AG09309 (cell line): ENCODE measurements around the gene CD164.
"Not testable (repeated sequence)": the region's sequence is repeated elsewhere in the genome, so short reads cannot be mapped to it uniquely, and the experiment has no call there.

Experiments used
- DNase-seq: peaks from one replicate; pipeline ENCODE4 v3.0.0-alpha.2; 2010; ENCODE audit warnings: low read depth
- H3K4me3 ChIP-seq: 2 replicates; pipeline ENCODE4 v1.5.1; 2011; ENCODE audit warnings: mild to moderate bottlenecking, low read depth, low read length, moderate library complexity; ENCODE audit not compliant: control insufficient read depth
- TF ChIP-seq, protein P1 (sequence below): IDR thresholded peaks from 2 replicates; pipeline ENCODE4 v1.5.1; 2011; ENCODE audit warnings: mild to moderate bottlenecking, low read depth, low read length, inconsistent platforms; ENCODE audit not compliant: insufficient read depth, control insufficient read depth; ENCODE audit errors: missing control alignments

The CD164 gene

DNA sequence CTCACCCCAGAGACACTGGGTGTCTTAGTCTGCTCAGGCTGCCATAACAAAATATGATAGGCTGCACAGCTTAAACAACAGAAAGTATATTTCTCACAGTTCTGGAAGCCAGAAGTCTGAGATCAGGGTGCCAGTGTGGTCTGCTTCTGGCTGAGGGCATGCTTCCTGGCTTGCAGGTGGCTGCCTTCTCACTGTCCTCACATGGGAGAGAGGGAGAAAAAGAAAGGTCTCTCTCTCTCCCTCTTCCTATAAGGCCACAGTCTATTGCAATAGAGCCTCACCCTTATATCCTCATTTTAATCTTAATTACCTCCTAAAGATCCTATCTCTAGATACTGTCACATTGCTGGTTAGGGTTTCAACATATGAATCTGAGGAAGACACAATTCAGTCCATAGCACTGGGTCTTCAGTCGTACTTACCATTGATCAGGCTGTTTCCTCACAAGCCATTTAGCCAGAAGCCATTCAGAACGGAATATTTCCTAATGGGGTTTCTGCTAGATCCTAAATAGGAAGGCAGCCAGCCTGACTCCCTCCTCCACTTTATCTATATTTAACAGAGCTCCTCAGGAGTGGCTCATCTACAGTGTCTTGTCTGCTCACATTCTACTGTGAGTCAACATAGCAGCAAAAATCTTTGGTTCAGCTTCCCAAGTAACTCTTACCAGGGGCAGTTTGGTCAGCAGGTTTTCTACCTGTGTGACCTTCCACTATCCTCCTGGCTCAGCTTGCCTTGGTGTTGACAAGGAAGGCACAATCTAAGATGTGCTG is 42.2 kb downstream of the CD164 start:
- no peak for DNase-seq
- no peak overlapping the region for H3K4me3 ChIP-seq
- TF ChIP-seq, protein P1, sequence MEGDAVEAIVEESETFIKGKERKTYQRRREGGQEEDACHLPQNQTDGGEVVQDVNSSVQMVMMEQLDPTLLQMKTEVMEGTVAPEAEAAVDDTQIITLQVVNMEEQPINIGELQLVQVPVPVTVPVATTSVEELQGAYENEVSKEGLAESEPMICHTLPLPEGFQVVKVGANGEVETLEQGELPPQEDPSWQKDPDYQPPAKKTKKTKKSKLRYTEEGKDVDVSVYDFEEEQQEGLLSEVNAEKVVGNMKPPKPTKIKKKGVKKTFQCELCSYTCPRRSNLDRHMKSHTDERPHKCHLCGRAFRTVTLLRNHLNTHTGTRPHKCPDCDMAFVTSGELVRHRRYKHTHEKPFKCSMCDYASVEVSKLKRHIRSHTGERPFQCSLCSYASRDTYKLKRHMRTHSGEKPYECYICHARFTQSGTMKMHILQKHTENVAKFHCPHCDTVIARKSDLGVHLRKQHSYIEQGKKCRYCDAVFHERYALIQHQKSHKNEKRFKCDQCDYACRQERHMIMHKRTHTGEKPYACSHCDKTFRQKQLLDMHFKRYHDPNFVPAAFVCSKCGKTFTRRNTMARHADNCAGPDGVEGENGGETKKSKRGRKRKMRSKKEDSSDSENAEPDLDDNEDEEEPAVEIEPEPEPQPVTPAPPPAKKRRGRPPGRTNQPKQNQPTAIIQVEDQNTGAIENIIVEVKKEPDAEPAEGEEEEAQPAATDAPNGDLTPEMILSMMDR, result no peak

GRCh38 chr6:109336221-109336961 is 45.9 kb downstream of the CD164 start:
- no peak overlapping the region for H3K4me3 ChIP-seq
- no peak for DNase-seq
- TF ChIP-seq, protein P1, result no peak

DNA sequence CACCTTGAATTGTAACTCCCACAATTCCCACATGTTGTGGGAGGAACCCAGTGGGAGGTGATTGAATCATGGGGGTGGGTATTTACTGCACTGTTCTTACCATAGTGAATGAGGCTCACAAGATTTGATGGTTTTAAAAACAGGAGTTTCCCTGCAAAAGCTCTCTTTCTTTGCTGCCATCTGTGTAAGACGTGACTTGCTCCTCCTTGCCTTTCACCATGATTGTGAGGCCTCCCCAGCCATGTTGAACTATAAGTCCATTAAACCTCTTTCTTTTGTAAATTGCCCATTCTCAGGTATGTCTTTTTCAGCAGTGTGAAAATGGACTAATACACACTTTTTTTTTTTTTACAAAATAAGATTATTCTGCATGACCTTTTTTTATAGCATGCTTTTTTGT is 48.4 kb downstream of the CD164 start:
- H3K4me3 ChIP-seq, DNase-seq: not testable (repeated sequence)

DNA sequence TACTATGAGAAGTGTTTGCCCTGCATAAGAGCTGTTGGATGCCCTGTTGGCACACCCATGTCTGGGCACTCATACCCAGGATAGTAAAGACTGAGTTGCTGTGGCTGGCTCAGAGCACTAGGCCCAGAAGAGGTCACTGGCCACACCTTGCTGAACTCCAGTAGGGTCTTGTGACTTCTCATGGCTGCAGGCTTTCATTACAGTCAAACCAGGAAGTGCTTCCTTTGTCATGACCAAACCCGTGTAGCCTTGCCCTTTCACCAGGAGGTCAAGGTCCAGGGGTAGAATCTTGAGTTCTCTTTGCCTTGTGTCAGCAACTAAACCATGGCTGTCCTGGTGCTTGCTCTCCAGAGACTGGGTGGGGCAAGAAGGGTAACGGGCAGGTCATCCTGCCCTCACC is 49.5 kb downstream of the CD164 start:
- no peak overlapping the region for H3K4me3 ChIP-seq
- no peak for DNase-seq

GRCh38 chr6:109331081-109331480 is 51.2 kb downstream of the CD164 start:
- TF ChIP-seq, protein P1, result no peak
- no peak for DNase-seq
- no peak overlapping the region for H3K4me3 ChIP-seq

More for the DNA sequence above, 49.5 kb downstream of the CD164 start:
- TF ChIP-seq, protein P1, result no peak

GRCh38 chr6:109330263-109330662 is 52.0 kb downstream of the CD164 start:
- H3K4me3 ChIP-seq, result no peak overlapping the region
- no peak for DNase-seq
- TF ChIP-seq, protein P1, result no peak

DNA sequence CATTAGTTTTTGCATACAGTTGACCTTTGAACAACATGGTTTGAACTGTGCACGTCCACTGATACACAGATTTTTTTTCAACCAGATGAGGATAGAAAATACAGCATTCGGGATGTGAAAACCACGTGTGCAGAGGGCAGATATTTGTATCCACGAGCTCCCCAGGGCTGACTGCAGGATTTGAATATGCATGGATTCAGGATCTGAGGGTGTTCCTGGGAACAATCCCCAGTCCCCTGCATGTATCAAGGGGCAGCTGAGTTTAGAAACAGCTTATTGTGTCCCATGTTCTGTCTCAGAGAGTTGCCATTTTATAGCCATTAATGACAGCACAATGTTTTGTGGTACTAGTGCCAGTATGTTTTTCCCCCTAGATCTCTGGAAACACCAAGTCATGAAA is 53.6 kb downstream of the CD164 start:
- DNase-seq, result no peak
- no peak overlapping the region for H3K4me3 ChIP-seq
- TF ChIP-seq, protein P1, result no peak
